SU-DHL-6 (cell line): Measurements from ENCODE around the gene RFESD.

Experiments
- EZH2phosphoT487 ChIP-seq: fragments of 200-600 bp; sonication (generic), shearing (Covaris generic); conservative IDR thresholded peaks from 2 replicates; pipeline ENCODE4 v1.6.1; 2018; ENCODE audit warnings: mild to moderate bottlenecking, antibody characterized with exemption, low read length, moderate library complexity, mixed read lengths
- TF ChIP-seq, protein P1 (sequence below): fragments of 200-600 bp; sonication (generic); IDR thresholded peaks from one replicate; pipeline ENCODE4 v1.5.1; 2017; ENCODE audit warnings: antibody characterized with exemption, mild to moderate bottlenecking, low read length, moderate library complexity; ENCODE audit not compliant: insufficient read depth, poor library complexity, severe bottlenecking

DNA sequence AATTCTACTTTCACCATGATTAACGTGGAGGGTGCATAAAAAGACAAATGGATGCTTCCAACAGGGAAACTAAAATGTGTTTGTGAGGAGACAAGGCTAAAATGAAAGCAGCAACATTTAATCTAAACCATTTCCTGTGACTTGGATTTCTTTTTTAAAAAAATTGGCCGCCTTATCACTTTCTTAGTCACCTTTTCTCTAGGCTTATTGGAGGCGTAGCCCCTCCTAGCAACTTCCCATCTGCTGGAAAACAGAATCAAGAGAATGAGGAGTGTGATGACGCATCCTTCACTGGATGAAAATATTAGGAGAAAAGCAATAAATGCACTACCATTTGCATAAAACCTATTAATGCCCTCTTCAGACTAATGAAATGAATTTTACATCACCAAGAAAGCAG lies 27.5 kb upstream of the RFESD start:
- TF ChIP-seq, protein P1, sequence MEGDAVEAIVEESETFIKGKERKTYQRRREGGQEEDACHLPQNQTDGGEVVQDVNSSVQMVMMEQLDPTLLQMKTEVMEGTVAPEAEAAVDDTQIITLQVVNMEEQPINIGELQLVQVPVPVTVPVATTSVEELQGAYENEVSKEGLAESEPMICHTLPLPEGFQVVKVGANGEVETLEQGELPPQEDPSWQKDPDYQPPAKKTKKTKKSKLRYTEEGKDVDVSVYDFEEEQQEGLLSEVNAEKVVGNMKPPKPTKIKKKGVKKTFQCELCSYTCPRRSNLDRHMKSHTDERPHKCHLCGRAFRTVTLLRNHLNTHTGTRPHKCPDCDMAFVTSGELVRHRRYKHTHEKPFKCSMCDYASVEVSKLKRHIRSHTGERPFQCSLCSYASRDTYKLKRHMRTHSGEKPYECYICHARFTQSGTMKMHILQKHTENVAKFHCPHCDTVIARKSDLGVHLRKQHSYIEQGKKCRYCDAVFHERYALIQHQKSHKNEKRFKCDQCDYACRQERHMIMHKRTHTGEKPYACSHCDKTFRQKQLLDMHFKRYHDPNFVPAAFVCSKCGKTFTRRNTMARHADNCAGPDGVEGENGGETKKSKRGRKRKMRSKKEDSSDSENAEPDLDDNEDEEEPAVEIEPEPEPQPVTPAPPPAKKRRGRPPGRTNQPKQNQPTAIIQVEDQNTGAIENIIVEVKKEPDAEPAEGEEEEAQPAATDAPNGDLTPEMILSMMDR = no peak
- TF ChIP-seq EZH2phosphoT487 = no peak
